Lower leg skin (tissue), 4 donors: ENCODE measurements around the gene ZRANB1. TPM values are rescaled to one million over a fixed set of nuclear protein-coding genes. Genes with fewer than 3 reads are reported as not detected.

Source experiments
- DNase-seq, 2 donors: peaks; one replicate each; pipeline ENCODE4 v3.0.0-alpha.2; 2019; ENCODE audit warnings: low spot score in 2 of 2
- H3K4me3 ChIP-seq: fragments of 200-600 bp; sonication (generic); 2 replicates; pipeline ENCODE4 v1.5.1; 2017; ENCODE audit warnings: mild to moderate bottlenecking, low read depth; ENCODE audit not compliant: poor library complexity, severe bottlenecking
- CTCF ChIP-seq, 3 donors: fragments of 450-650 bp; IDR thresholded peaks; one replicate each; pipeline ENCODE4 v1.5.1; 2016; ENCODE audit warnings: antibody characterized with exemption in 3 of 3, mild to moderate bottlenecking in 3 of 3, moderate library complexity in 2 of 3
- POLR2A ChIP-seq, 2 donors: fragments of 450-650 bp; IDR thresholded peaks; one replicate each; pipeline ENCODE4 v1.6.1; 2016 to 2017; ENCODE audit warnings: antibody characterized with exemption in 2 of 2, mild to moderate bottlenecking in 1 of 2, moderate library complexity in 1 of 2
- WGBS, 2 donors: methylation state at CpG; one replicate each; pipeline ENCODE4 v1.1.5; 2018; 5-methylcytosine and 5-hydroxymethylcytosine counted together
- intact Hi-C: fragments of 100-400 bp; cut with DNase I; formaldehyde crosslinking; loops from one replicate; pipeline ENCODE4 v1.15.0; 2023; ENCODE audit warnings: low total_unique reads
- total RNA-seq, 4 donors: library from RNA; depleted of rRNA; stranded (reverse); fragments of >200 nt; gene quantifications; one replicate each; pipeline ENCODE4 v1.1.0, GENCODE V29; 2016

Gene ZRANB1
- total RNA-seq, 4 donors from 2014 or later: 26.5 to 40.6 (median 35.0) TPM

GRCh38 chr10:124939290-124939689, 2.6 kb upstream of the ZRANB1 start:
- WGBS, 2 donors: 90 to 95% methylated on average over 1 of the region's 1 CpG
- no peak for TF ChIP-seq POLR2A (IDR thresholded peaks at IDR 0.05)
- TF ChIP-seq CTCF (IDR thresholded peaks at IDR 0.05): no peak
- no peak overlapping the region for H3K4me3 ChIP-seq
- intact Hi-C loops: no loop called here
- DNase-seq: no peak

GRCh38 chr10:124942317-124943169, 620 bp downstream of the ZRANB1 start:
- intact Hi-C loops: no loop called here
- WGBS, 2 donors: 67 to 69% methylated on average over 11 of the region's 11 CpGs

GRCh38 chr10:124943301-124944092, 1.6 kb downstream of the ZRANB1 start:
- no peak for DNase-seq
- no peak overlapping the region for H3K4me3 ChIP-seq
- intact Hi-C loops: no loop called here
- WGBS, 2 donors: 76 to 77% methylated on average over 9 of the region's 9 CpGs
- TF ChIP-seq POLR2A (IDR thresholded peaks at IDR 0.05) (no peak), CTCF (IDR thresholded peaks at IDR 0.05) (no peak)

More at GRCh38 chr10:124942317-124943169, 620 bp downstream of the ZRANB1 start:
- no peak for TF ChIP-seq CTCF (IDR thresholded peaks at IDR 0.05)
- TF ChIP-seq POLR2A (IDR thresholded peaks at IDR 0.05): no peak
- no peak overlapping the region for H3K4me3 ChIP-seq
- no peak for DNase-seq

GRCh38 chr10:124944982-124945381, 3.1 kb downstream of the ZRANB1 start:
- no peak for TF ChIP-seq POLR2A (IDR thresholded peaks at IDR 0.05)
- no peak for TF ChIP-seq CTCF (IDR thresholded peaks at IDR 0.05)
- no peak overlapping the region for H3K4me3 ChIP-seq
- 62 to 67% methylated on average over 2 of the region's 2 CpGs for WGBS, 2 donors
- no peak for DNase-seq
- intact Hi-C loops: no loop called here

- TF ChIP-seq CTCF (IDR thresholded peaks at IDR 0.05): no peak
- TF ChIP-seq POLR2A (IDR thresholded peaks at IDR 0.05): no peak
- intact Hi-C loops: no loop called here
- 86 to 89% methylated on average over 2 of the region's 2 CpGs for WGBS, 2 donors
- H3K4me3 ChIP-seq: no peak overlapping the region
- no peak for DNase-seq
Measured at GRCh38 chr10:124946945-124947344, 5.0 kb downstream of the ZRANB1 start.
